A549 (cell line): Measurements from ENCODE around the gene TXNL1.

Experiments
- CEBPB ChIP-seq, 2 experiments: fragments of >200 bp in 1 of 2; sonication (Bioruptor Twin) in 1 of 2; formaldehyde crosslinking in 1 of 2; IDR thresholded peaks; 2 replicates each; pipeline ENCODE4 v1.6.1; 2012 to 2016
- EHMT2 ChIP-seq: fragments of 200-600 bp; sonication (generic); IDR thresholded peaks from 2 replicates; pipeline ENCODE4 v1.6.1; 2016; ENCODE audit warnings: antibody characterized with exemption, low read depth, mild to moderate bottlenecking, moderate library complexity
- GATA3 ChIP-seq: IDR thresholded peaks from 2 replicates; pipeline ENCODE4 v1.6.1; 2012; ENCODE audit warnings: borderline replicate concordance
- HOXA7 ChIP-seq: fragments of 250-450 bp; sonication (Bioruptor Pico); IDR thresholded peaks from 2 replicates; pipeline ENCODE4 v1.5.0; 2020; ENCODE audit warnings: mild to moderate bottlenecking, moderate library complexity
- JUN ChIP-seq, 2 experiments: fragments of >200 bp; sonication (Bioruptor Twin); formaldehyde crosslinking; IDR thresholded peaks; 2 replicates in 1 of 2; 3 replicates in 1 of 2; pipeline ENCODE4 v1.6.1; 2016 to 2017
- MAZ ChIP-seq: fragments of 150-350 bp; IDR thresholded peaks from 2 replicates; pipeline ENCODE4 v1.6.1; 2014; ENCODE audit warnings: antibody characterized with exemption, low read depth, low read length, borderline replicate concordance
- POLR2A ChIP-seq: IDR thresholded peaks from 2 replicates; pipeline ENCODE4 v1.6.1; 2012; ENCODE audit warnings: mild to moderate bottlenecking, low read length
- RAD21 ChIP-seq, 2 experiments: fragments of >200 bp in 1 of 2; sonication (Bioruptor Twin) in 1 of 2; formaldehyde crosslinking in 1 of 2; IDR thresholded peaks in 1 of 2; conservative IDR thresholded peaks in 1 of 2; 2 replicates in 1 of 2; 3 replicates in 1 of 2; pipeline ENCODE4 v1.6.1; 2012 to 2018; ENCODE audit warnings: inconsistent platforms in 1 of 2
- RARB ChIP-seq: fragments of 250-450 bp; sonication (Bioruptor Pico); IDR thresholded peaks from 2 replicates; pipeline ENCODE4 v1.8.0; 2021; ENCODE audit warnings: mild to moderate bottlenecking, moderate library complexity
- TF ChIP-seq, protein P1 (sequence below): fragments of 450-650 bp; IDR thresholded peaks from 2 replicates; pipeline ENCODE4 v1.6.1; 2014; ENCODE audit warnings: antibody characterized with exemption
- TF ChIP-seq, protein P2 (sequence below): fragments of >200 bp; sonication (Bioruptor Twin); formaldehyde crosslinking; IDR thresholded peaks from 3 replicates; pipeline ENCODE4 v1.5.1; 2016
- TF ChIP-seq, protein P3 (sequence below): IDR thresholded peaks from 2 replicates; pipeline ENCODE4 v1.6.1; 2012

DNA sequence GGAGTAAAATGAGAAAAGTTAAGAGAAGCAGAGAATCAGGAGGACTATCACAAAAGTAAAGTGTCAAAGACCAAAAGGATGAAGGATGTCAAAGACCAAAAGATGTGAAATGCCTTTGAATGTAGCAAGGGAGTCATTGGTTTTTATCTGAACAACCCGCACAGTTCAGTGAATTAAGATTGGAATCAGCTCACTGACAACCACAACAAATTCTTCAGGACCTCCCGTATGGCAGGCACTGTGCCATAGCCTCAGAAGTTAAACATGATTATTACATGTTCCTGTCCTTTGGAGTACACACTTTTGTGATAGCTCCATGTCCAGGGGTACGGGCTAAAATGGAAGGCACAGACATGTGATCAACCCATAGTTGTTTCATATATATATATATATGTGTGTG is 5.0 kb upstream of the TXNL1 start:
- no peak for TF ChIP-seq RAD21 (conservative IDR thresholded peaks at IDR 0.05 in 1 of 2, IDR thresholded peaks at IDR 0.05 in 1 of 2)
- TF ChIP-seq GATA3, result no peak
- TF ChIP-seq JUN (IDR thresholded peaks at IDR 0.05), result no peak
- TF ChIP-seq, protein P1, sequence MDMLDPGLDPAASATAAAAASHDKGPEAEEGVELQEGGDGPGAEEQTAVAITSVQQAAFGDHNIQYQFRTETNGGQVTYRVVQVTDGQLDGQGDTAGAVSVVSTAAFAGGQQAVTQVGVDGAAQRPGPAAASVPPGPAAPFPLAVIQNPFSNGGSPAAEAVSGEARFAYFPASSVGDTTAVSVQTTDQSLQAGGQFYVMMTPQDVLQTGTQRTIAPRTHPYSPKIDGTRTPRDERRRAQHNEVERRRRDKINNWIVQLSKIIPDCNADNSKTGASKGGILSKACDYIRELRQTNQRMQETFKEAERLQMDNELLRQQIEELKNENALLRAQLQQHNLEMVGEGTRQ, result no peak
- TF ChIP-seq, protein P2, sequence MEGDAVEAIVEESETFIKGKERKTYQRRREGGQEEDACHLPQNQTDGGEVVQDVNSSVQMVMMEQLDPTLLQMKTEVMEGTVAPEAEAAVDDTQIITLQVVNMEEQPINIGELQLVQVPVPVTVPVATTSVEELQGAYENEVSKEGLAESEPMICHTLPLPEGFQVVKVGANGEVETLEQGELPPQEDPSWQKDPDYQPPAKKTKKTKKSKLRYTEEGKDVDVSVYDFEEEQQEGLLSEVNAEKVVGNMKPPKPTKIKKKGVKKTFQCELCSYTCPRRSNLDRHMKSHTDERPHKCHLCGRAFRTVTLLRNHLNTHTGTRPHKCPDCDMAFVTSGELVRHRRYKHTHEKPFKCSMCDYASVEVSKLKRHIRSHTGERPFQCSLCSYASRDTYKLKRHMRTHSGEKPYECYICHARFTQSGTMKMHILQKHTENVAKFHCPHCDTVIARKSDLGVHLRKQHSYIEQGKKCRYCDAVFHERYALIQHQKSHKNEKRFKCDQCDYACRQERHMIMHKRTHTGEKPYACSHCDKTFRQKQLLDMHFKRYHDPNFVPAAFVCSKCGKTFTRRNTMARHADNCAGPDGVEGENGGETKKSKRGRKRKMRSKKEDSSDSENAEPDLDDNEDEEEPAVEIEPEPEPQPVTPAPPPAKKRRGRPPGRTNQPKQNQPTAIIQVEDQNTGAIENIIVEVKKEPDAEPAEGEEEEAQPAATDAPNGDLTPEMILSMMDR, result no peak
- TF ChIP-seq POLR2A, result no peak
- TF ChIP-seq, protein P3, sequence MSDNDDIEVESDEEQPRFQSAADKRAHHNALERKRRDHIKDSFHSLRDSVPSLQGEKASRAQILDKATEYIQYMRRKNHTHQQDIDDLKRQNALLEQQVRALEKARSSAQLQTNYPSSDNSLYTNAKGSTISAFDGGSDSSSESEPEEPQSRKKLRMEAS, result no peak
- no peak for TF ChIP-seq RARB (CRISPR knock-in tag)
- TF ChIP-seq MAZ, result no peak
- no peak for TF ChIP-seq EHMT2
- TF ChIP-seq HOXA7, result no peak
- TF ChIP-seq CEBPB (IDR thresholded peaks at IDR 0.05), result no peak
